Panc1 (cell line): Measurements from ENCODE around the gene SLC35A3.

Experiments used
- CTCF ChIP-seq: fragments of 450-650 bp; IDR thresholded peaks from 2 replicates; pipeline ENCODE4 v1.5.1; 2017; ENCODE audit warnings: mild to moderate bottlenecking
- POLR2AphosphoS5 ChIP-seq: IDR thresholded peaks from 2 replicates; pipeline ENCODE4 v1.6.1; 2012; ENCODE audit warnings: mild to moderate bottlenecking, low read depth, low read length, moderate library complexity

GRCh38 chr1:99993468-99993845 is 23.7 kb downstream of the SLC35A3 start:
- TF ChIP-seq CTCF (no peak), POLR2AphosphoS5 (no peak)
